GF-D8 (cell line): ENCODE results near the gene MIB2.
"Not testable (repeated sequence)": the region's sequence is repeated elsewhere in the genome, so short reads cannot be mapped to it uniquely, and the experiment has no call there.

ENCODE experiments used
- DNase-seq: peaks from one replicate; lab custom pipeline; 2025; lab: John Stamatoyannopoulos, UW

MIB2 gene

GRCh38 chr1:1627261-1627828, 12.0 kb downstream of the MIB2 start:
- no peak for DNase-seq

DNA sequence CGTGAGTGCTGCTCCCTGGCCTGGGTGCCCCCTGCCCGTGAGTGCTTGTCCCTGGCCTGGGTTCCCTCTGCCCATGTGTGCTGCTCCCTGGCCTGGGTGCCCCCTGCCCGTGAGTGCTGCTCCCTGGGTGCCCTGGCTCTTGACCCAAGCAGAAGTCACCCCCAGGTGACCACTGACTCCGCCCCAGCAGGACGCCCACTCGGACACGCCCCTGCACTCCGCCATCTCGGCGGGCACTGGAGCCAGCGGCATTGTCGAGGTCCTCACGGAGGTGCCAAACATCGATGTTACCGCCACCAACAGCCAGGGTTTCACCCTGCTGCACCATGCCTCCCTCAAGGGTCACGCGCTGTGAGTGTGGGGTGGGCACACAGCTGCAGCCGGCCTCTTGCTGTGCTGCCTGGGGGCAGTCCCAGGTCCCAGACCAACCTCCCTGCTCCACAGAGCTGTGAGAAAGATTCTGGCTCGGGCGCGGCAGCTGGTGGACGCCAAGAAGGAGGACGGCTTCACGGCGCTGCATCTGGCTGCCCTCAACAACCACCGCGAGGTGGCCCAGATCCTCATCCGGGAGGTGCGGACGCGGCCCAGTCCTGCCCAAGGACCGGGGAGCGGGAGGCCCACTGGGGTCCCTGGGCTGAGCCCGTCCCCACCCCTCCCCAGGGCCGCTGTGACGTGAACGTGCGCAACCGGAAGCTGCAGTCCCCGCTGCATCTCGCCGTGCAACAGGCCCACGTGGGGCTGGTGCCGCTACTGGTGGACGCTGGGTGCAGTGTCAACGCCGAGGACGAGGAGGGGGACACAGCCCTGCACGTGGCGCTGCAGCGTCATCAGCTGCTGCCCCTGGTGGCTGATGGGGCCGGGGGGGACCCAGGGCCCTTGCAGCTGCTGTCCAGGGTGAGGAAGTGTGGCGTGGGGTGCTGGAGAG, 12.8 kb downstream of the MIB2 start:
- no peak for DNase-seq

DNA sequence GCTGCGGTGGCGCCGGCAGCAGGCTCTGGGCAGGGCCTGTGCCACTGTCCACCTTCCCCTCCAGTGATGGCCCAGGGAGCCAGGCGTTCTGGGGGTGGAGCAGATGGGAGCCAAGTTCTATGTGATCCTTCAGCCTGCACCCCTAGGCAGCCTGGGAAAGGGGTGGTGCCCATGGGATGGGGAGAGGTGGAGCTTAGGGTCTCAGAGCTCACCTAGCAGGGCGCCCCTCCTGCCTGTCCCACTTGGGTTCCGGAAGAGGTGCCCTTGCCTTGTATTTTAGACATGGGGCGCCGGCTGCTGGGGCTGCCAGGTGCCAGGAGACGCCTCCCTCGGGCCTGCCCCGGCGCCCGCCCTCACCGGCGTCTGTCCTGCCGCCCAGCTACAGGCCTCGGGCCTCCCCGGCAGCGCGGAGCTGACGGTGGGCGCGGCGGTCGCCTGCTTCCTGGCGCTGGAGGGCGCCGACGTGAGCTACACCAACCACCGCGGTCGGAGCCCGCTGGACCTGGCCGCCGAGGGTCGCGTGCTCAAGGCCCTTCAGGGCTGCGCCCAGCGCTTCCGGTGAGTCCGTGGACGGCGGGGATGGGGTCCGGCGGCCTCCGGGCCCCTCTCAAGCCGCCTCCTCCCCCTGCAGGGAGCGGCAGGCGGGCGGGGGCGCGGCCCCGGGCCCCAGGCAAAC, 13.6 kb downstream of the MIB2 start:
- DNase-seq, result no peak

DNA sequence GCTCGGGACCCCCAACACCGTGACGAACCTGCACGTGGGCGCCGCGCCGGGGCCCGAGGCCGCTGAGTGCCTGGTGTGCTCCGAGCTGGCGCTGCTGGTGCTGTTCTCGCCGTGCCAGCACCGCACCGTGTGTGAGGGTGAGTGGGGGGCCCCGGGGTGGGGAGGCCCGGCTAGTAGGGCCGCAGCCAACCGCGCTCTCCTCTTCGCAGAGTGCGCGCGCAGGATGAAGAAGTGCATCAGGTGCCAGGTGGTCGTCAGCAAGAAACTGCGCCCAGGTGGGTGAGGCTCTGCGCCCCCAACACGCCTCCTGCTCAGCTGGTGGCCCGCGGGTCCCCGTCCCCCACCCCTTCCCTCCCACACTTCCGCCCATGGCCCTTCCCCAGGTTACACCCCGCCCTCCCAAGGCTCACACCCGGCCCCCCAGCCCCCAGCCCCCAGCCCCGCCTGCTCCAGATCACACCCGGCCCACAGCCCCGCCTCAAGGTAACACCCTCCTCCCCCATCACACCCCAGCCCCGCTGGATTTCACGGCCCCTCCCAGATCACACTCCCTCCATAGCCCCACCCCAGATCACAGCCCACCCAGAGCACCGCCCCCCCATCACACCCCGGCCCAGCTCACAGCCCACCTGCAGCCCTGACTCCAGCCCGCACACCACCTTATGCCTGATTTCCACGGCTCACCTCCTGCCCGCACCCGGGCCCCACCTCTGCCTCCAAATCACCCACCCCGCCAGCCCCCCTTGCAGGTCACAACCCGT, 14.3 kb downstream of the MIB2 start:
- no peak for DNase-seq

DNA sequence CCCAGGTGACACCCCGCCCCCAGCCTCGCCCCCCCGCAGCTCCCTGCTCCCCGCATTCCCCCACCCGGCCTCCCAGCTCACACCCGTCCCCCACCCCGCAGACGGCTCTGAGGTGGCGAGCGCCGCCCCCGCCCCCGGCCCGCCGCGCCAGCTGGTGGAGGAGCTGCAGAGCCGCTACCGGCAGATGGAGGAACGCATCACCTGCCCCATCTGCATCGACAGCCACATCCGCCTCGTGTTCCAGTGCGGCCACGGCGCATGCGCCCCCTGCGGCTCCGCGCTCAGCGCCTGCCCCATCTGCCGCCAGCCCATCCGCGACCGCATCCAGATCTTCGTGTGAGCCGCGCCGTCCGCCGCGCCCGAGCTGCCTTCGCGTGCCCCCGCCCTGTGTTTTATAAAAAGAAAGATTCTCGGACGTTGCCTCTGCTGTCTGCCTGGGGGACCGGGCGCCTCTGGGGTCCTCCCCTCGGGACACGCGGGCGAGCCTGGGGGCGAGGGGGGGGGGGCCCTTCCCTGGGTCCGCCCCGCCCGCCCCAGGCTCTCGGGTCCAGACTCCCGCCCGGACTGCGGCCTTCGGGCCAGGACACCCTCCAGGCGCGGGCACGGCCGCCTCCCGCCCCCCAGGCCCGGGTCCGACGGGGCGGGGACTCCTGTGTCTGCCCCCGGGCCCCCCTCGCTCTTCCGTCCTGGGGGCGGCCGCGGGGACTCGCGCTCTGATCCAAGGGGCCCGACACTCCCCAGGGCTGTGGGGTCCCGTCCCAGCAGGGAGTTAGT, 15.1 kb downstream of the MIB2 start:
- no peak for DNase-seq

- no peak for DNase-seq
Observed at GRCh38 chr1:1630965-1631781, 15.9 kb downstream of the MIB2 start.

DNA sequence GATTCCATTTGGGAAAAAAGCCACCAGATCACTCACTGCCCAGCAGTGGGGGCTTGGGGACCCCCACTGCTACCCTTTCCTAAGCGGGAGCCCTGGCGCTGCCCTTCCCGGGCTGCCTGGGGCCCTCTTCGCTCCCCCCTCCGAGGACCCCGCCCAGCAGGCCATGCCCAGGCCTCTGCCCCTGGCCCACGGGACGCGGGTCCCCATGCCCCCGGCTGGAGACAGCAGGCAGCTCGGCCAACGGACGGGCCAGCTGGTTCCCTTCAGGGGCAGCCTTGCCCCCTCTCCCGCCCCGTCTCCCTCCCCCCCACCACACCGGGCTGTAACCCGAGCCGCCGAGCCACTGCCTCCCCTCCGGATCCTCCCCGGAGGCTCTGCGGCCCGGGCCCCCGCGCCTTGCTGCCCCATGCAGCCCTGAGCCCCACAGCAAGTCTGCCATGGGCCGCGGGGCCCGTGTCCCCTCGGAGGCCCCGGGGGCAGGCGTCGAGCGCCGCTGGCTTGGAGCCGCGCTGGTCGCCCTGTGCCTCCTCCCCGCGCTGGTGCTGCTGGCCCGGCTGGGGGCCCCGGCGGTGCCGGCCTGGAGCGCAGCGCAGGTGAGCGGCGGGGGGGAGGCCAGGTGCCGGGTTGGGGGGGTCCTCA, 16.6 kb downstream of the MIB2 start, which contains the start of gene MMP23B:
Gene MMP23B, plus strand, starts transcription at position 392 of the 639 bp plus-strand sequence. Its CDS starts 46 bp downstream, at position 438.
- no peak for DNase-seq

GRCh38 chr1:1633409-1633808, 18.1 kb downstream of the MIB2 start:
- not testable (repeated sequence) for DNase-seq

- not testable (repeated sequence) for DNase-seq
Observed at GRCh38 chr1:1634613-1635012, 19.3 kb downstream of the MIB2 start.

DNA sequence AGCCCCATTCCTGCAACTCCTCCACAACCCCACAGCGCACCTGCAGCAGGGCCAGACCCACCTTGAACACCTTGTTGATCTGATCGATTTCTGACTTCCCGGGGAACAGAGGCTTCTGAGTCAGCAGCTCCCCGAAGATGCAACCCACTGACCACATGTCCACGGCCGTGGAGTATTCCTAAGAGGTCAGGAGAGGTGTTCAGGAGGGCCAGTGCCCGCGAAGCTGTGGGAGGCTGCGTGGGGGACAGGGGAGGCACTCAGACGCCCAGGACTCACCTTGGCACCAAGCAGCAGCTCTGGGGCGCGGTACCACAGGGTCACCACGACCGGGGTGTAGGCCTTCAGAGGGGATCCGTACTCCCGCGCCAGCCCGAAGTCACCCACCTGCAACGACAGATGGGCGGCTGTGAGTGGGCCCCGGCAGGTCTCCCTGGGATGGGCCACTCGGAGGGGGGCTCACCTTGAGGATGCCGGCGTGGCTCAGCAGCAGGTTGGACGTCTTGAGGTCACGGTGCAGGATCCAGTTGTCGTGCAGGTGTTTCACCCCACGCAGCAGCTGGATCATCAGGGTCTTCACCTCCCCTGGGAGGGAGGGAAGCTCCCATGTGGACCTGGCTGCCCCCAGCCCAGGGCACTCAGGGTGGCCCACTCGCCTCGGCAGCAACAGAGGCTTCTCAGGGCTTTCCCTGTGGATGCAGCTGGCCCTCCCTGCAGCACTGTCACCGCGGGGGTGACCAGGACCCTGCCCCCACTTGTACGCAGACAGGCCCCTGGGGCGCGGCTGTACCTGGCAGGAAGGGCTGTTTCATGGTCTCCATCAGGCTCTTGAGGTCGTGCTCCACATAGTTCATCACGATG, 21.6 kb downstream of the MIB2 start:
- not testable (repeated sequence) for DNase-seq

GRCh38 chr1:1637479-1637875, 22.2 kb downstream of the MIB2 start:
- DNase-seq, result not testable (repeated sequence)

DNA sequence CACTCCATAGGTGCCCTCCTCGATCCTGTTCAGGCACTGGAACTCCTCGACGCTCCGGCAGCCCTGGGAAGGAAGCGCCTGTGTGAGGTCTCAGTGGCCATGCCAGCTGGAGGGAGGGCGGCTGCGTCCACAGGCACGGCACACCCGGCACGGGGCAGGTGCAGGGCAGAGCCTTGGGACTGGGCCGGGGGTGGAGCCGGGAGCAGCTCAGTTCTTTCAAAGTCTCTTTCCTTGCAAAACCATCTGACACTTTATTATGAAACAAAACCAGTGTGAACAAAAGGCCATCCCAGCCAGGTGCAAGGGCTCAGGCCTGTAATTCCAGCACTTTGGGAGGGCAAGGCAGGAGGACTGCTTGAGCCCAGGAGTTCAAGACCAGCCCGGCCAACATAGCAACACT, 23.2 kb downstream of the MIB2 start:
- not testable (repeated sequence) for DNase-seq

- not testable (repeated sequence) for DNase-seq
Observed at GRCh38 chr1:1639368-1639767, 24.1 kb downstream of the MIB2 start.

DNA sequence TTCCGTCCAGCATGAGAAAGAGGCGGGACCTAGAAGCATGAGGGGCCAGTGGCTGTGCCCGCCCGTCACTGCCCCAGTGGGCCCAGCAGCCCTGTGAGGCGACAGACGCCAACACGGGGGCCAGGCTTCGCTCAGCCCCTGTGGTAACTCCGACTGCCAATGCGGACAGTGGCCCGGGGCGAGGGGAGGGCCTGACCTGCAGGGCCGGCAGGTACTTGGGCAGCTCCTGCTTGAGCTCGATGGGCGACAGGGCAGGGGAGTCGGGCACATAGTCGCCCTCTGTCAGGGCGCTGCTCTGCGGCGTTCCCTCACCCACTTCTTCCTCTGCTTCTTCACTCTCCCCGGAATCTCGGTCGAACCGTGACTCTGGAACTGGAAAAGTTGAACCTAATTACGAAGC, 24.8 kb downstream of the MIB2 start:
- not testable (repeated sequence) for DNase-seq

GRCh38 chr1:1640711-1641461, 25.6 kb downstream of the MIB2 start:
- not testable (repeated sequence) for DNase-seq

DNA sequence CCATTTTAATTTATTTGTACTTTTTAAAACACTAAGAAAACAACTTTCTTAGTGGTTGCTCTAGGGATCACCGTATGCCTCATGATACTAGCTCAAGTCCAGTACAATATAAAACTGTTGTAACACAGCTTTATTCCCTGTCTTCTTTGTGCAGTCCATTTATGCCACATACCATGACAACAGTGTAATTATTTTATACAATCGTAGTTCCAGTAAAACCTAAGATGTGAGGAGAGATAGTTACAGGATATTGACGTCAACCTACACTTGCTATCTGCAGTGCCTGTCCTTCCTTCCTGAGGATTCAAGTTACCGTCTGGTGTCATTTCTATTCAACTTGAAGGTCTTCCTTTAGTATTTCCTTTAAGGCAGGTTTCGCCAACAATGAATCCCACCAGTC, 31.0 kb downstream of the MIB2 start:
- not testable (repeated sequence) for DNase-seq

DNA sequence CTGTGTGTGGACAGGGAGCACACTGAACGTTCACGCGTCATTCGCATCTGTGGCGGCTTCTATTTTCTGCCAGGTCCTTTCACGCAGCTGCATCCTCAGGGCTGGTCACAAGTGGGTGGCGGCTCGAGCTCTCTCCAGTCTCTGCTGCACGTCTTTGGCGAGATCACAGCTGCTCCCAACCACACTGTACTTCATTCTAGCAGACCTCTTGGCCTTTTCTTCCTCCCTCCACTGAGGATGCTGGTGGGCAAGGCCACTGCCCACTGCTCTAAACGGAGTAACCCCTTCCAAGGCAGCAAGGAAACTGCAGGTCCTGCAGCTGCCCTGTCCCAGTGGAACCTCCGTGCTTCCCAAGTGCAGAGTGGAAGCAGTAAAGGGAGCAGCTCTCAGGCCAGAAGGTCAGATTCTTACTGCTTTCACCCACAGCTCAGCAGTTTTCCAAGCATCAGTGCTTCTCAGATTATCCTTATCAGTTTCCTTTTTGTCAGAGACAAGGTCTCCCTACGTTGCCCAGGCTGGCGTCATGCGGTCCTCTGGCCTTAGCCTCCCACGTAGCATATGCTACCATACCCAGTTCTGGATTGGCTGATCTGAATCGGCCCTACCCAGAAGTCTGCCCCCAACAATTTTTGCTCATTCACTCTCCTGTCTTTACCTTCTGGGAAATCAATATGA, 32.4 kb downstream of the MIB2 start:
- DNase-seq, result not testable (repeated sequence)
